Measurements from ENCODE around the gene RGS6. TPM values are rescaled to one million over a fixed set of nuclear protein-coding genes. Genes with fewer than 3 reads are reported as not detected.

Gene RGS6
- total and polyA plus RNA-seq, 4 donors: 0.21 to 5.4 (median 0.45) TPM

GRCh38 chr14:72070458-72070857 is 138.2 kb downstream of the RGS6 start:
- ATAC-seq (ENCODE audit: insufficient read depth, low FRiP score) (no peak), DNase-seq (no peak)
- Histone ChIP-seq H3K9ac (ENCODE audit: insufficient read depth in 1 of 2, low read length in 2 of 2) (no peak overlapping the region), H3K9me3 (ENCODE audit: control insufficient read depth in 4 of 4, insufficient read depth in 3 of 4, low read length in 3 of 4) (no peaks in the 10 kb centered on the region), H3K36me3 (ENCODE audit: control insufficient read depth in 4 of 4, insufficient read depth in 4 of 4, low read length in 4 of 4) (no peaks in the 10 kb centered on the region), H3K4me3 (no peak overlapping the region), H3K27ac (ENCODE audit: low read depth in 1 of 2, low read length in 1 of 2) (no peak overlapping the region), H3K27me3 (ENCODE audit: control insufficient read depth in 3 of 3, insufficient read depth in 3 of 3, low read length in 2 of 3) (no peaks in the 10 kb centered on the region), H3K4me1 (ENCODE audit: control insufficient read depth in 5 of 5, insufficient read depth in 5 of 5, low read length in 5 of 5) (no peaks in the 10 kb centered on the region)
- no peak for TF ChIP-seq CTCF (IDR thresholded peaks at IDR 0.05; ENCODE audit: control extremely low read depth, extremely low read depth)
- 81 to 100% methylated on average over 1 of the region's 1 CpG for WGBS, 2 donors

GRCh38 chr14:72075649-72076334 is 143.6 kb downstream of the RGS6 start:
- H3K4me3 ChIP-seq: no peak overlapping the region
- H3K27me3 ChIP-seq (ENCODE audit: control insufficient read depth in 3 of 3, insufficient read depth in 3 of 3, low read length in 2 of 3): no peaks in the 10 kb centered on the region
- no peaks in the 10 kb centered on the region for H3K36me3 ChIP-seq (ENCODE audit: control insufficient read depth in 4 of 4, insufficient read depth in 4 of 4, low read length in 4 of 4)
- no peak for TF ChIP-seq CTCF (IDR thresholded peaks at IDR 0.05; ENCODE audit: control extremely low read depth, extremely low read depth)
- H3K9me3 ChIP-seq (ENCODE audit: control insufficient read depth in 4 of 4, insufficient read depth in 3 of 4, low read length in 3 of 4): peaks cover 0 to 2% (median 0%) of the 10 kb centered on the region in 4 donors
- ATAC-seq (ENCODE audit: insufficient read depth, low FRiP score) (no peak), DNase-seq (no peak)
- no peak overlapping the region for H3K27ac ChIP-seq (ENCODE audit: low read depth in 1 of 2, low read length in 1 of 2)
- 81 to 87% methylated on average over 9 of the region's 9 CpGs for WGBS, 2 donors
- no peak overlapping the region for H3K9ac ChIP-seq (ENCODE audit: insufficient read depth in 1 of 2, low read length in 2 of 2)
- H3K4me1 ChIP-seq (ENCODE audit: control insufficient read depth in 5 of 5, insufficient read depth in 5 of 5, low read length in 5 of 5): no peaks in the 10 kb centered on the region

GRCh38 chr14:72081137-72081536 is 148.9 kb downstream of the RGS6 start:
- ATAC-seq (ENCODE audit: insufficient read depth, low FRiP score) (no peak), DNase-seq (no peak)
- Histone ChIP-seq H3K27me3 (ENCODE audit: control insufficient read depth in 3 of 3, insufficient read depth in 3 of 3, low read length in 2 of 3) (no peaks in the 10 kb centered on the region), H3K9ac (ENCODE audit: insufficient read depth in 1 of 2, low read length in 2 of 2) (no peak overlapping the region), H3K27ac (ENCODE audit: low read depth in 1 of 2, low read length in 1 of 2) (no peak overlapping the region), H3K4me1 (ENCODE audit: control insufficient read depth in 5 of 5, insufficient read depth in 5 of 5, low read length in 5 of 5) (no peaks in the 10 kb centered on the region), H3K36me3 (ENCODE audit: control insufficient read depth in 4 of 4, insufficient read depth in 4 of 4, low read length in 4 of 4) (no peaks in the 10 kb centered on the region), H3K9me3 (ENCODE audit: control insufficient read depth in 4 of 4, insufficient read depth in 3 of 4, low read length in 3 of 4) (peaks cover 0 to 4% (median 0%) of the 10 kb centered on the region in 4 donors), H3K4me3 (no peak overlapping the region)
- 94 to 97% methylated on average over 1 of the region's 1 CpG for WGBS, 2 donors
- no peak for TF ChIP-seq CTCF (IDR thresholded peaks at IDR 0.05; ENCODE audit: control extremely low read depth, extremely low read depth)

- H3K36me3 ChIP-seq (ENCODE audit: control insufficient read depth in 4 of 4, insufficient read depth in 4 of 4, low read length in 4 of 4): no peaks in the 10 kb centered on the region
- 93 to 94% methylated on average over 8 of the region's 8 CpGs for WGBS, 2 donors
- ATAC-seq (ENCODE audit: insufficient read depth, low FRiP score) (no peak), DNase-seq (no peak)
- no peak for TF ChIP-seq CTCF (IDR thresholded peaks at IDR 0.05; ENCODE audit: control extremely low read depth, extremely low read depth)
- no peaks in the 10 kb centered on the region for H3K4me1 ChIP-seq (ENCODE audit: control insufficient read depth in 5 of 5, insufficient read depth in 5 of 5, low read length in 5 of 5)
- H3K27ac ChIP-seq (ENCODE audit: low read depth in 1 of 2, low read length in 1 of 2): no peak overlapping the region
- peaks cover 0 to 2% (median 0%) of the 10 kb centered on the region in 4 donors for H3K9me3 ChIP-seq (ENCODE audit: control insufficient read depth in 4 of 4, insufficient read depth in 3 of 4, low read length in 3 of 4)
- H3K9ac ChIP-seq (ENCODE audit: insufficient read depth in 1 of 2, low read length in 2 of 2): no peak overlapping the region
- no peaks in the 10 kb centered on the region for H3K27me3 ChIP-seq (ENCODE audit: control insufficient read depth in 3 of 3, insufficient read depth in 3 of 3, low read length in 2 of 3)
- no peak overlapping the region for H3K4me3 ChIP-seq
Measured at GRCh38 chr14:72084935-72085334, 152.7 kb downstream of the RGS6 start.

Data from lung (tissue), 12 donors.